SU-DHL-6 (cell line): ENCODE measurements around the gene CDIPT.
"Not testable (repeated sequence)": the region's sequence is repeated elsewhere in the genome, so short reads cannot be mapped to it uniquely, and the experiment has no call there.

Experiments used
- CTCF ChIP-seq: fragments of 200-600 bp; sonication (generic); IDR thresholded peaks from one replicate; pipeline ENCODE4 v1.5.1; 2017; ENCODE audit warnings: antibody characterized with exemption, mild to moderate bottlenecking, low read length, moderate library complexity; ENCODE audit not compliant: insufficient read depth, poor library complexity, severe bottlenecking
- EZH2phosphoT487 ChIP-seq: fragments of 200-600 bp; sonication (generic), shearing (Covaris generic); conservative IDR thresholded peaks from 2 replicates; pipeline ENCODE4 v1.6.1; 2018; ENCODE audit warnings: mild to moderate bottlenecking, antibody characterized with exemption, low read length, moderate library complexity, mixed read lengths

- not testable (repeated sequence) for TF ChIP-seq CTCF, EZH2phosphoT487
These were observed 6.0 kb upstream of the CDIPT start for GRCh38 chr16:29869067-29869466.
